Transverse colon (tissue), 4 donors: ENCODE results near the gene TNFSF4.
A peak's percentile ranks its signal among the peaks of the same experiment; 100 is the strongest.

ENCODE experiments used
- POLR2A ChIP-seq: fragments of 450-650 bp; IDR thresholded peaks from one replicate; pipeline ENCODE4 v1.6.1; 2016; ENCODE audit warnings: antibody characterized with exemption, mild to moderate bottlenecking, moderate library complexity
- POLR2AphosphoS5 ChIP-seq, 3 donors: sonication (generic); formaldehyde crosslinking; IDR thresholded peaks; one replicate each; pipeline ENCODE4 v1.6.1; 2016; ENCODE audit warnings: antibody characterized with exemption in 3 of 3
- TF ChIP-seq, protein P1 (sequence below), 5 experiments: fragments of 200-600 bp in 3 of 5; fragments of 450-650 bp in 2 of 5; sonication (generic) in 3 of 5; IDR thresholded peaks; 1 replicate in 2 of 5; 2 replicates in 3 of 5; pipeline ENCODE4 v1.5.1; 2016 to 2017; ENCODE audit warnings: antibody characterized with exemption in 5 of 5, inconsistent platforms in 3 of 5, mild to moderate bottlenecking in 2 of 5, moderate library complexity in 1 of 5

DNA sequence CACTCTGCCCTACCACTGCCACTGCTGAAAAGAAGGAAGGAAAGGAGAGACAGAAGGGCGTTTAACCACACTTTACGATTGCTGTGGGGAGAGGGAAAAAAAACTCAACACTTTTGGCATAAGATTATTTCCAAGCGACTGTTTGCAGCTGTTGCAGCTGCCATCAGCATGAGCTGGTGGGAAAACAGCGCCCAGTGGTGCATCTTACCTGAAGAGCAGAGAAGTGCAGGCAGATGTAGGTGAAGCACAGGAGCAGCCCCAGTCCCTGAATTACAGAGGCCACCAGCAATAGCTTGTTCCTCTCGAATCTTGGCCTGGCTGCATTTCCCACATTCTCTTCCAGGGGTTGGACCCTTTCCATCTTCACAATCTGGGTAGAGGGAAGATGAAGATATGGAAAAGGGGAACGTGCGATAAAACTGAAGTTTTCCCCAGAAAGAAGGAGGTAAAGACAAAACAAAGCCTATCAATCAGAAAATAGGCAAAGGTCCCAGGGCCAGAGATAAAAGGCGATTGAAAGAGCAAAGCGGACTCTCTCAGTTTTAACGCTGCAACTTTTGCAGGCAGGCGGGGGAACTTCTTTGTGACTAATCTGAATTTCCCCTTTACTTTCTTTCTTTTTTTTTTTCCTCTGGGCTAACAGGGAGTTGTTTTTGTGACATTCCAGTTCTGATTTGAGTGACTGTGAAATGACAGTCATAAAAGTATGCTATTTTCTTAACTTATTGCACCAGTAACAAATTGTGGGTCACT lies at the start of gene TNFSF4:
- TF ChIP-seq, protein P1, sequence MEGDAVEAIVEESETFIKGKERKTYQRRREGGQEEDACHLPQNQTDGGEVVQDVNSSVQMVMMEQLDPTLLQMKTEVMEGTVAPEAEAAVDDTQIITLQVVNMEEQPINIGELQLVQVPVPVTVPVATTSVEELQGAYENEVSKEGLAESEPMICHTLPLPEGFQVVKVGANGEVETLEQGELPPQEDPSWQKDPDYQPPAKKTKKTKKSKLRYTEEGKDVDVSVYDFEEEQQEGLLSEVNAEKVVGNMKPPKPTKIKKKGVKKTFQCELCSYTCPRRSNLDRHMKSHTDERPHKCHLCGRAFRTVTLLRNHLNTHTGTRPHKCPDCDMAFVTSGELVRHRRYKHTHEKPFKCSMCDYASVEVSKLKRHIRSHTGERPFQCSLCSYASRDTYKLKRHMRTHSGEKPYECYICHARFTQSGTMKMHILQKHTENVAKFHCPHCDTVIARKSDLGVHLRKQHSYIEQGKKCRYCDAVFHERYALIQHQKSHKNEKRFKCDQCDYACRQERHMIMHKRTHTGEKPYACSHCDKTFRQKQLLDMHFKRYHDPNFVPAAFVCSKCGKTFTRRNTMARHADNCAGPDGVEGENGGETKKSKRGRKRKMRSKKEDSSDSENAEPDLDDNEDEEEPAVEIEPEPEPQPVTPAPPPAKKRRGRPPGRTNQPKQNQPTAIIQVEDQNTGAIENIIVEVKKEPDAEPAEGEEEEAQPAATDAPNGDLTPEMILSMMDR (IDR thresholded peaks at IDR 0.05), result peak in 1 of 5 experiments; percentile 10
- TF ChIP-seq POLR2AphosphoS5 (IDR thresholded peaks at IDR 0.05) (no peak), POLR2A (no peak)
